Stomach smooth muscle (tissue), 2 donors: ENCODE measurements around the gene ZFAND3.

Experiments used
- H3K27ac ChIP-seq: one replicate; pipeline ENCODE4 v1.7.0; 2013; ENCODE audit warnings: mild to moderate bottlenecking, low read length, inconsistent platforms
- H3K27me3 ChIP-seq, 2 donors: one replicate each; pipeline ENCODE4 v1.7.0; 2013; ENCODE audit warnings: low read length in 2 of 2; ENCODE audit not compliant: insufficient read depth in 2 of 2, control insufficient read depth in 1 of 2
- H3K36me3 ChIP-seq, 2 donors: one replicate each; pipeline ENCODE4 v1.7.0; 2013; ENCODE audit warnings: low read length in 2 of 2; ENCODE audit not compliant: control insufficient read depth in 2 of 2, insufficient read depth in 2 of 2
- H3K4me1 ChIP-seq: one replicate; pipeline ENCODE4 v1.7.0; 2013; ENCODE audit warnings: low read length; ENCODE audit not compliant: control insufficient read depth, insufficient read depth
- H3K4me3 ChIP-seq, 2 donors: one replicate each; pipeline ENCODE4 v1.7.0; 2013; ENCODE audit warnings: low read length in 2 of 2
- H3K9ac ChIP-seq, 2 donors: one replicate each; pipeline ENCODE4 v1.7.0; 2013; ENCODE audit warnings: low read length in 2 of 2, mild to moderate bottlenecking in 1 of 2
- H3K9me3 ChIP-seq, 2 donors: one replicate each; pipeline ENCODE4 v1.7.0; 2013; ENCODE audit warnings: low read length in 2 of 2; ENCODE audit not compliant: control insufficient read depth in 2 of 2
- donor health status: healthy.
- donor health status: Pancreatic carcinoma.

Gene ZFAND3

DNA sequence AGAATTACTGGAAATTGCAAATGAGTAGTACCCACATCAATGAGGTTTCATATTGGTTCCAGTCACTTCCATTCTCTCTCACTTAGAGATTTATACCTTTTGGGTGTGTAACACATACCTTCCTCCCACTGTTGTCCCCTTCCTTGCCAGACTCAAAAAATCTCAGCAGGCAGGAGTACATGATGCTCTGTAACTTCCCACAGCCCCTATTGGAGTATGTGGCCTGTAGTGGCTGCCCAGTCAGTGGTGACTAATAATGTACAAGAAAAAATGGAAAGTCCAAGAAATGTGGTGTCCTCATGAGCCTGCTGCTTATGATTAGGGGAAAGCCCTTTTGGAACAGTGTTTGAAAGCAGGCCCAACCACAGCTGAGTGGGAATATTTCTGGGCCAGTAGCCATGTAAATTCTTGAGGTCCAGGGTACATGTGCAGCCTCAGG is 312.0 kb downstream of the ZFAND3 start:
- Histone ChIP-seq H3K9me3 (no peaks in the 10 kb centered on the region), H3K4me3 (no peak overlapping the region), H3K36me3 (no peaks in the 10 kb centered on the region), H3K27ac (no peak overlapping the region), H3K4me1 (peaks cover 18% of the 10 kb centered on the region), H3K9ac (no peak overlapping the region), H3K27me3 (no peaks in the 10 kb centered on the region)

DNA sequence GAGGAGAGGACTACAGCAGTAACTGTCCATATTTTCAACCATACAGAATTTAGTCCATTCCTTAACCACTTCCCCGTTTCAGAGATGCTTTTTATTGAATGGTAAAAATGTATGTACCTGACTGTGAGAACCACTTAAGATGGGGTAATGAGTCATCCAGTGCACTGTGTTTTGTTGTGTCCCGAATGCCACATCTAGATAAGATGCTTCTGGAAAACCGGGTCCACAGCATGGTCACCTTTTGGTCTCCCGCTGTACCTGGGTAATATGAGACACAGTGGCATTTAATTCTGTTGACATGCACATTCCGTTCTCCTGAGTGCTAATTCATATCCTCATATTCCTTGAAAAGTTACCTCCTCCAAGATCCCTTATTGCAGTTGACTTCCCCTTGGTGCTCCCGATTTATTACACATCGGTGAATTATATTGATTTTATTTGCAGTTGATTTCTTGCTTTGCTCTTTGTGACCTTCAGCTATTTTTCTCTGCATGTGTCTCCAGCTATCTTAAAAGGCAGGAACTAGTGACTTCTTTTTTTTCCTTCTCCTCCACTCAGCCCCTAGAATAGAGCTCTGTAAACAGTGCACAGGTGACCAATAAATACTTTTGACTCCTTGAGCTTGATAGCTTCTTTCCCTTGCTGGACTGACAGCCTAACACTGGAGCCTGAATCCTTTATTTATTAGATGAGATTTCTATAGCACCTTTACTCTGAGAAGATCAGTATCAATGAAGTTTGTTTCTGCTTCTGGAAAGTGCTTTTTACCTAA is 314.6 kb downstream of the ZFAND3 start:
- no peaks in the 10 kb centered on the region for H3K27me3 ChIP-seq
- H3K9ac ChIP-seq = no peak overlapping the region
- peaks cover 18% of the 10 kb centered on the region for H3K4me1 ChIP-seq
- no peaks in the 10 kb centered on the region for H3K9me3 ChIP-seq
- H3K4me3 ChIP-seq = no peak overlapping the region
- H3K36me3 ChIP-seq = no peaks in the 10 kb centered on the region
- no peak overlapping the region for H3K27ac ChIP-seq

DNA sequence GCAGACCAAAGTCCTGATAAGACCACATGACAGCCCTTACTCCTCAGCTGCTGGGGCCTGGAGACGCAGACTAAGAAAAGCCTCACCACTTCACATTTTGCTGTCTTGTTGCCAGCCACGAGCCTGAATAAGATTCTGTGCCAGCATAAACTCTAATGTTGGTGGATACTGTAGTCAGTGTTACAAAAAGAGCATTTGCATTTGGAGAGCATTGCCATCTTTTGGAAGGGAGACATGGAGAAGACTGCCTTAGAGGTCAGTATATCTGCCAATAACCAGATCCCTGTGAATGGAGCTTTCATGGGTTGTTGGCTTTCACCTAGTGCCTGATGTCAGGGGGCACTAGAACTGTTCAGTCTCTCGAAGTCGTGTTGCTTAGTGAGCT is 315.2 kb downstream of the ZFAND3 start:
- H3K36me3 ChIP-seq = no peaks in the 10 kb centered on the region
- no peaks in the 10 kb centered on the region for H3K27me3 ChIP-seq
- H3K4me3 ChIP-seq = no peak overlapping the region
- H3K9me3 ChIP-seq = no peaks in the 10 kb centered on the region
- H3K4me1 ChIP-seq = peaks cover 18% of the 10 kb centered on the region
- no peak overlapping the region for H3K9ac ChIP-seq
- no peak overlapping the region for H3K27ac ChIP-seq

DNA sequence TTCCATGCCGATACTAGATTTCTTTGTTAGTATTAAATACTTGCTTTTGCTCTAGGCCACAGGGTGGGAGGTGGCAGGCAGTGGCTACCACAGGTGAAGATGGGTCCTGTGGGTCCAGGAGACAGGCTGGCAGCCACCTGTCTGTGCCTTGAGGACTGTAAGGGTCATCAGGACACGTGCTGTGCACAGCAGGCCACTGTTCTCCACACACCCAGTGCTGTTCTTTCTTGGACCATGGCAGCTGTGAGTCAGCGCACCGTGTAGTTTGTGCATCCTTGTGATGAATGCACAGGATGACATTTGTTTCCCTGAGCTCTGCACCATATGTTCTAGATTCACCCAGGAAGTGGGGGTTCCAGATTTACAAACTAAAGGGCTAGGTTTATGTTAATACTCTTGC is 317.0 kb downstream of the ZFAND3 start:
- peaks cover 18% of the 10 kb centered on the region for H3K4me1 ChIP-seq
- no peaks in the 10 kb centered on the region for H3K36me3 ChIP-seq
- no peak overlapping the region for H3K27ac ChIP-seq
- H3K4me3 ChIP-seq = no peak overlapping the region
- no peak overlapping the region for H3K9ac ChIP-seq
- no peaks in the 10 kb centered on the region for H3K27me3 ChIP-seq
- no peaks in the 10 kb centered on the region for H3K9me3 ChIP-seq

DNA sequence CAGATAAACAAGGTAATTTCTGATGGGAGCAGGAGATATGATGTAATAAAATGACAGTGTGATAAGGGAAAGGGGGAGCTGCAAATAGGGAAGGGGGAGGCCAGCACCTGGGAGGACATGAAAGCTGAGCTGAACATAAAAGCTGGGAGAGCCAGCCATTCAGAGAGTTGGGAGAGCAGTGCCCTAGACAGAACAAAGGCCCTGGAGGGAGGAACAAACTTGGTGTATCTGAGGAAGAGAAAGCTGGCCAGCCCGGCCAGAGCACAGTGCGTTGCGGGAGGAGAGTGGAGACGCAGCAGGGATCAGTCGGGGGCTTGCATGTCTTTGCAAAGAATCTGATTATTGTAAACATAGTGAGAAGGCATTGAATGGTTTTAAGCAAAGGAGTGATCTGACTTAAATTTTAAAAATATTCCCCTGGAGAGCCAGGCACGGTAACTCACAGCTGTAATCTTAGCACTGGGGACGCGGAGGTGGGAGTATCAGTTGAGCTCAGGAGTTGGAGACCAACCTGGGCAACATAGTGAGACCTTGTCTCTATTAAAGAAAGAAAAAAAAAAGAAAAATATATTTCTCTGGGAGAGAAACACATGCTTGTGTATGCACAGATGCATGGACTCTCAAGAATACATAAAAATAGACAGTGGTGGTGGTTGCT is 318.2 kb downstream of the ZFAND3 start:
- H3K9ac ChIP-seq = no peak overlapping the region
- no peaks in the 10 kb centered on the region for H3K27me3 ChIP-seq
- H3K36me3 ChIP-seq = no peaks in the 10 kb centered on the region
- peaks cover 15% of the 10 kb centered on the region for H3K4me1 ChIP-seq
- no peaks in the 10 kb centered on the region for H3K9me3 ChIP-seq
- H3K4me3 ChIP-seq = no peak overlapping the region
- H3K27ac ChIP-seq = no peak overlapping the region

DNA sequence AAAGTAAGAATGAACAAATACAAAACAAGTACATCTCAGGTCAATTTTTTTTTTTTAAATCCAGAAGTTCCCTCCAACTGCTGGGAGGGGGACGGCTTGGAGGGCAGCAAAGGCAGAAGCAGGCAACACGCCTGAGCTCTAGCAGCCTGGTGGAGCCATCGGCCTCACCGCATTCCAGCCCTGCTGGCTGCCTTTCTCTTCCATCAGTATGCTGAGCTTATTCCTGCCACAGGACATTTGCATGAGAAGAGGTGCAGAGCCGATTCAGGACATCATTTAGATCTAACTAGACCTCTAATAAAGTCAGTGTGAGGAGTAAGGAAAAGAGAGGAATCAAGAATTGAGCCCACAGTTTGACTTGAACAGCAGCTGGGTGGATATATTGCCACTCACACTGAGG is 318.8 kb downstream of the ZFAND3 start:
- no peak overlapping the region for H3K9ac ChIP-seq
- no peaks in the 10 kb centered on the region for H3K9me3 ChIP-seq
- no peaks in the 10 kb centered on the region for H3K36me3 ChIP-seq
- H3K4me1 ChIP-seq = peaks cover 20% of the 10 kb centered on the region
- no peaks in the 10 kb centered on the region for H3K27me3 ChIP-seq
- H3K27ac ChIP-seq = no peak overlapping the region
- no peak overlapping the region for H3K4me3 ChIP-seq

DNA sequence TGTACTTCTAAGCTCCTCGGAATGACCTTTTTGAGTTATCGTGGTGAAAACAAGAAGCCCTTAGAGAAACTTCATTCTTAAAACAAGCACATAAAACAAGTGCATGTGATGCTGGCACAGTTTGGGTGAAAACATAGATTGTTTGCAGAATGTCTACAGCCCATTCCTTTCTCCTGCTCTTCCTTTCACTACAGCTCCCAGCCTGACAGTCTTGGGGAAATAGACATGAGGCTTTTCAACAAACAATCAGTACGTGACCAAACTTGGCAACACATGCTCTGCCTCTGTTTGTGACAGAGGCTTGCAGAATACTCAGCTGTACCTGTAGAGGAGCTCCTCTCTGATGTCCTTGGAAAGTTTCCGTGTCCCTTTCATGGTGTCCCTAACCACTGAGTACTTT is 321.6 kb downstream of the ZFAND3 start:
- no peaks in the 10 kb centered on the region for H3K36me3 ChIP-seq
- H3K9me3 ChIP-seq = no peaks in the 10 kb centered on the region
- no peak overlapping the region for H3K27ac ChIP-seq
- no peak overlapping the region for H3K4me3 ChIP-seq
- peaks cover 9% of the 10 kb centered on the region for H3K4me1 ChIP-seq
- H3K9ac ChIP-seq = no peak overlapping the region
- H3K27me3 ChIP-seq = no peaks in the 10 kb centered on the region

DNA sequence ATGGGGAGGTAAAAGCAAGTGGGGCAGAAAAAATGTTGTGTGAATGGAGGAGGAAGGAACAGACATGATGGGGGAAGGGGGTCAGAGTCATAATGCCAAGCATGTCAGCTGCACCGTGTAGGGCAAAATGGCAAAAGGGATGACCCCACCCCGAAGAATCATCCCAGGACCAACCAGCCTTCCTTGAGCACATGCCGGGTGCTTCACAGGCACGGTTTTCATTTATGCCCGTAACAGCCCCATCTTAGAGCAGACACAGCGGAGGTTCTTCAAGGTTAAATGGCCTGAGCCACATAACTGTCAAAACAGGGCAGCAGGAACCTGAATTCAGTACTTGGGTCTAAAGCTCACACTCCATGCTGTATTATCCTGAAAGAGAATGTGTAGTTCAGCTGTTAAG is 322.2 kb downstream of the ZFAND3 start:
- H3K36me3 ChIP-seq = no peaks in the 10 kb centered on the region
- no peak overlapping the region for H3K4me3 ChIP-seq
- no peaks in the 10 kb centered on the region for H3K27me3 ChIP-seq
- H3K9ac ChIP-seq = no peak overlapping the region
- no peak overlapping the region for H3K27ac ChIP-seq
- no peaks in the 10 kb centered on the region for H3K9me3 ChIP-seq
- H3K4me1 ChIP-seq = peaks cover 5% of the 10 kb centered on the region

DNA sequence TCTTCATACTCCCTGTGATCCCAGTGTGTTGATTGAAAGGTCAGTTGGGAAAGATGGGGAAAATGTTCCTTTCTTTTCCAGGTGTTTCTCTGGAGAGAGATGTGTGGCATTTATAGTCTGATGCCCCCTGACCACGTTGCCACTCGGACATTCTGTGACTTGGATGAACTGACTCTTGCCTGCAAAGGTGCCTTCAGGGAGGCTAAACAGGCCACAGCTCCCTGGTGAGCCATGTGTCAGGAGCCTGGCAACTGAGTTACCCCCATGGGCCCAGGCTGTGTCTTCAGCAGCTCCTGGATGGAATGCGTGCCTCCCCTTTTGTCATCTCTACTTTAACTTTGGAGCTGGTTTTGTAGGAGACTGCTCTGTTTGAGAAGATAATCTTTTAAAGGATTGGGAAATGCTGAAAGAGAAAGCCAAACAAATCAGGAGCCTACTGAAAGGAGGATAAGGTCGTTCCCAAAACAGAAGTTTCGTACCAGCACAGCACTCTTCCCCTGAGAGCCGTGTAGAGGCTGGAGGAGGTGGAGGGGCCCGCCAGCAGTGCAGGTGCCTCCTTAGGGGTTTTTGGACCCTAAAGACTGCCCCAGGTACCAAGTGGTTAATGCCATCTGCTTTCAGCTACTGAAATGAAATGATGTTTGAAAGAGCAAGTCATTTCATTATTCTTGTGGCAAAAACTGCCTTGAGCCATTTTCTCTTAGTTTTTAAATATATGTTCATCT is 322.8 kb downstream of the ZFAND3 start:
- peaks cover 5% of the 10 kb centered on the region for H3K4me1 ChIP-seq
- H3K4me3 ChIP-seq = no peak overlapping the region
- no peak overlapping the region for H3K9ac ChIP-seq
- H3K9me3 ChIP-seq = no peaks in the 10 kb centered on the region
- H3K27ac ChIP-seq = no peak overlapping the region
- H3K27me3 ChIP-seq = no peaks in the 10 kb centered on the region
- H3K36me3 ChIP-seq = no peaks in the 10 kb centered on the region

DNA sequence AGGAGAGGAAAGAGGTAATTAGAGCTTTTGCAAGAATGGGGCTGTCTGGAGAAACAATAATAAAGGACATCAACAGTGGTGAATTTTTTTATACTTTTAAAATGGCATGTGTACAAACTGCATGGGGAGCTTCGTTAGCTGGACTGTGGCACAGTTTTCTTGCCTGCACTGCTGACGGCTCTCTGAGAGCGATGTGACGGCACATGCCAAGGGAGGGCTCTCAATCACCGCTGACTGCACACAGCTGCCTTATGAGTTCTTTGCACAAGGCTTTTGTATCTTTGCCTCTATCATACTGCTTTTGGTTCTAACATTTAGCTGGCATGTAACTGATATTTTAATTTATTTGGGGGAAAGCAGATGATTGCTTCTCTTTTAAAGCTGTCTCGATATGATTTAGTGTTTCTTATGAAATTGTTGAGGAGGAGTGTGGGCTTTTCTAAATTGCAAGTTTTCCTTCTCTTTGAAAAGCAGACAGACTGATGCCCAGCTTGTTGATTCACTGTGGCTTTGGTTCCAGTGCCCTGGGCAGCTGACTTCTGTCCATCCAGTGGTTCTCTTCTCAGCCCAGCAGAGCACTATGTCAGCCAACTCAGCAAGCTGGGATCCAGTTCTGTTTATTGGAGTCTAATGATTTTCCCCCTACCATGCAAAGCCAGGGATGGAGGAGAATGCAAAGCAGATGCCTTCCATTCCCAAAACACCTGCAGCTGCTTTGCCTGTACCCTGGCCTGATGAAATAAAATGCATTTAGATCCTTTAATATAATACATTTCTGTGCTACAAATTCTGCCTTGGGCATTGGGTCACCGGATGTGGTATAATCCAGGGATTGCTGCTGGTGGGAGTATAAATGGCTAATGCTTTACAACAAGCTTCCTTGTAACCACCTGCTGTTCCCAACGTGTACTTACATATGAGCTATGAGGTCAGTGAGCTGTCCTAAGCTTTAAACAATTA is 323.9 kb downstream of the ZFAND3 start:
- Histone ChIP-seq H3K9ac (no peak overlapping the region), H3K27me3 (no peaks in the 10 kb centered on the region), H3K36me3 (peaks cover 0 to 1% of the 10 kb centered on the region in 2 donors), H3K4me1 (peaks cover 5% of the 10 kb centered on the region), H3K27ac (no peak overlapping the region), H3K9me3 (no peaks in the 10 kb centered on the region), H3K4me3 (no peak overlapping the region)
